ENCODE data around the gene ITPR1. TPM values are rescaled to one million over a fixed set of nuclear protein-coding genes. Genes with fewer than 3 reads are reported as not detected.
A peak's percentile ranks its signal among the peaks of the same experiment; 100 is the strongest.

Gene ITPR1
- total RNA-seq, 4 donors from 2014 or later: 15.3 to 50.2 (median 28.7) TPM

DNA sequence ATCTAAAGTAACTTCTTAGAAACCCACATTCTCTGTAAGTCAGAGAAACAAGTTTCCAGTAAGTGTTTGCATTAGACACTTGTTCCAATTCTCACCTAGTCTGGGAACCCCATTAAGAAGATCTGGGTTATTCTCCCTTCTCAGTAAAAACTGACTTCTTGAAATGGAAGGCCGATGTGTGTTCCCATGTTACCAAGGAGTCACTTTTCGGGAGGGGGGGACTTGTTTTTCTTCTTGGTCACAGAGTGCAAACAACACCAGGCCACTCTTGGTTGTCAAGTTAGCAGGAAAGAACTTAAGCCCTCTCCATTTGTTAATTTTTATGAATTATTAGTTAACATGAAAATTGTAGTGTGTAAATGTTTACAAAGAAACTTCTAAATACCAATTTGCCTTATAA, 55.6 kb downstream of the ITPR1 start:
- Histone ChIP-seq H3K4me1 (peaks cover 0 to 4% (median 4%) of the 10 kb centered on the region in 4 donors), H3K36me3 (no peaks in the 10 kb centered on the region), H3K9me3 (no peaks in the 10 kb centered on the region), H3K4me3 (no peak overlapping the region), H3K27me3 (no peaks in the 10 kb centered on the region), H3K27ac (no peak overlapping the region)
- WGBS, 2 donors (ENCODE audit: low coverage in 1 of 2): 75 to 100% methylated on average over 2 of the region's 2 CpGs
- TF ChIP-seq EP300 (IDR thresholded peaks at IDR 0.05; ENCODE audit: low read depth) (no peak), POLR2A (IDR thresholded peaks at IDR 0.05) (no peak), POLR2AphosphoS5 (IDR thresholded peaks at IDR 0.05) (no peak)
- TF ChIP-seq, protein P1, sequence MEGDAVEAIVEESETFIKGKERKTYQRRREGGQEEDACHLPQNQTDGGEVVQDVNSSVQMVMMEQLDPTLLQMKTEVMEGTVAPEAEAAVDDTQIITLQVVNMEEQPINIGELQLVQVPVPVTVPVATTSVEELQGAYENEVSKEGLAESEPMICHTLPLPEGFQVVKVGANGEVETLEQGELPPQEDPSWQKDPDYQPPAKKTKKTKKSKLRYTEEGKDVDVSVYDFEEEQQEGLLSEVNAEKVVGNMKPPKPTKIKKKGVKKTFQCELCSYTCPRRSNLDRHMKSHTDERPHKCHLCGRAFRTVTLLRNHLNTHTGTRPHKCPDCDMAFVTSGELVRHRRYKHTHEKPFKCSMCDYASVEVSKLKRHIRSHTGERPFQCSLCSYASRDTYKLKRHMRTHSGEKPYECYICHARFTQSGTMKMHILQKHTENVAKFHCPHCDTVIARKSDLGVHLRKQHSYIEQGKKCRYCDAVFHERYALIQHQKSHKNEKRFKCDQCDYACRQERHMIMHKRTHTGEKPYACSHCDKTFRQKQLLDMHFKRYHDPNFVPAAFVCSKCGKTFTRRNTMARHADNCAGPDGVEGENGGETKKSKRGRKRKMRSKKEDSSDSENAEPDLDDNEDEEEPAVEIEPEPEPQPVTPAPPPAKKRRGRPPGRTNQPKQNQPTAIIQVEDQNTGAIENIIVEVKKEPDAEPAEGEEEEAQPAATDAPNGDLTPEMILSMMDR (IDR thresholded peaks at IDR 0.05): no peak
- no peak for DNase-seq
- in situ Hi-C loops (cut with MboI; ENCODE audit: low pct_ligation_motif_present in 1 of 4, low pct_unique_long_range_greater_than_20kb in 1 of 4, low sequenced_read_pairs in 3 of 4) (no loop called here), intact Hi-C loops (cut with DNase I; ENCODE audit: low total_unique reads) (no loop called here)

DNA sequence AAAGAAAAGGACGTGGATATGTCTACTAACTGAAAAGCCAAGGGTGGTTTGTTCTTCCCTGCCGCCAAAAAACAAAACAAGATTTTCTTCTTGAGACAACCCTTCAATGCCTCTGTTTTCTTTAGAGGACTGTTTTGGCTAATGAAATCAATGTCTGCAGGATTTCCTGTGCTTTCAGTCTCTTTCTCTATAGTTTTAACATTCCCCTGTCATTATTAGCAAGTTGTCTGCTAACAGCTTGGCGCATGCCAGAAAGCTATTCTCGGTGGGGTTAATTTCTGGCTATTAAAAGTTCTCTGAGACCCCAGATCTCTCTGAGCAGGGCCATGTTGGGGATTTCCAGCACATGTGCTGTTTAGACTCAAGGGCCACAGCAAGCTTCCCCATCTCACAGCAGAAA, 56.7 kb downstream of the ITPR1 start:
- no peaks in the 10 kb centered on the region for H3K27me3 ChIP-seq
- TF ChIP-seq POLR2AphosphoS5 (IDR thresholded peaks at IDR 0.05) (no peak), EP300 (IDR thresholded peaks at IDR 0.05; ENCODE audit: low read depth) (no peak), POLR2A (IDR thresholded peaks at IDR 0.05) (no peak)
- TF ChIP-seq, protein P1 (IDR thresholded peaks at IDR 0.05): no peak

DNA sequence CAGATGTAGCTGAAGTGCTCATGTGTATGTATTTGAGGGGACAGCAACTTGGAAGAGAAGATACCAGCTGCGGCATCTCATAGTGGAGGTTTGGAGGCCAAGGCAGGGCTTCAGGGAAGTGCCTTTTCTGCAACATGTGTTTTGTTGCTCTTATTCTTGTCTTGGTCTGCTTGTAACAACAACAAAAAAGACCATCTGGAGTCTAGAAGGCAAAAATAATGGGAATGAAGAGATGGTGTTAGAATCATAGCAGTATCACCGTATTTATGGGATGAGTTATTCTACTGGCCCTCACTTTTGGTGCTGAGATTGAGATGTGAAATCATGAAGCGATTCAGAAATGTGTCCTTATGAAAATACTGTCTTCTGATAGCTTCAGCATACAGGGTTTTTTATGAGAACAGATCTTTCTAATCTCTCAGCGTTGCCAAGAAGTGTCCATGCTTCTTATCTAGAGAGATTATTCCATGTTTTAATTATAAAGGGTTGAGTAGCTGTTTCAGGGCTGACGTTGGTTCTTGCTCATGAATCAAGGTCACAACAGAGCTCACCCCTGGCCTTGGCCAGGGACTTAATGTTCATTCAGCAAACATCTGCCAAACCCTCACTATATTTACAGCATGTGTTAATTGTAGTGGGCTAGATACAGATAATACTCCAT, 58.0 kb downstream of the ITPR1 start:
- Histone ChIP-seq H3K9me3 (no peaks in the 10 kb centered on the region), H3K27ac (peak overlapping the region; percentile 13 to 50 (median 38)), H3K4me3 (no peak overlapping the region), H3K4me1 (peaks cover 0 to 4% (median 4%) of the 10 kb centered on the region in 4 donors), H3K27me3 (no peaks in the 10 kb centered on the region), H3K36me3 (no peaks in the 10 kb centered on the region)
- no peak for DNase-seq
- 66 to 72% methylated on average over 4 to 5 of the region's 5 CpGs for WGBS, 2 donors (ENCODE audit: low coverage in 1 of 2)
- intact Hi-C loops (cut with DNase I; ENCODE audit: low total_unique reads): no loop called here
- TF ChIP-seq POLR2AphosphoS5 (IDR thresholded peaks at IDR 0.05): peak in 1 of 3 donors; percentile 16
- TF ChIP-seq, protein P1 (IDR thresholded peaks at IDR 0.05): no peak
- in situ Hi-C loops (cut with MboI; ENCODE audit: low pct_ligation_motif_present in 1 of 4, low pct_unique_long_range_greater_than_20kb in 1 of 4, low sequenced_read_pairs in 3 of 4): no loop called here

More for the DNA sequence above, 56.7 kb downstream of the ITPR1 start:
- Histone ChIP-seq H3K36me3 (no peaks in the 10 kb centered on the region), H3K4me3 (no peak overlapping the region), H3K27ac (peak overlapping the region in 3 of 4 donors; percentile 13 to 56 (median 40)), H3K4me1 (peaks cover 0 to 4% (median 4%) of the 10 kb centered on the region in 4 donors), H3K9me3 (no peaks in the 10 kb centered on the region)
- 75 to 81% methylated on average over 4 of the region's 4 CpGs for WGBS, 2 donors (ENCODE audit: low coverage in 1 of 2)
- no peak for DNase-seq
- intact Hi-C loops (cut with DNase I; ENCODE audit: low total_unique reads): no loop called here
- in situ Hi-C loops (cut with MboI; ENCODE audit: low pct_ligation_motif_present in 1 of 4, low pct_unique_long_range_greater_than_20kb in 1 of 4, low sequenced_read_pairs in 3 of 4): no loop called here

DNA sequence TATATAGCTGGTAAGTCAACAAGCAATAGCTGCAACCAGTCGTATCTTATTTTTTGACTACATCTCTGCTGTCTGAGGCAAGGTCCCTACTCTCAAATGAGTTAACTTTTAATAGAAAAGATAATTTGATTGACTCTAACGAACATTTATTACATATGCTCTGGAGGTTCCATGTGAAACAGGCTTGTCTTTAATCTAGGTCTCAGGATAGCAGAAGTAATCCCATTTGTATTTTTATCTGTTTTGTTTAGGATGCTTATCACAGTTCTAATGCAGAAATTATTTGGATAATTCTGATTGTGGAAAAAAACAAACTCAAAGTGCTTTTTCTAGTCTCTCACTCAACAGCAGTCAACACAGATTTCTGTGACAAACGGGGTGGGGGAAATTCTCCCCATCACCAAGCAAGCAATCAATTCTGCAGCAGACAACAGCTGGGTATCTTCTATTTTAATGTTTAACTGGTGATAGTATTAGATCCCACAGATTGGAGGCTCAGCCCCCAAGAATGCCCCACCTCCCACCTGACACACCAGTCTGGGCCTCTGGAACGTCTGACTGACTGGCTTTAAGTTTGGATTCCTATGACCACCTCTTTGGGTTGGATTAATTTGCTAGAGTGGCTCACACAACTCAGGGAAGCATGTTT, 58.8 kb downstream of the ITPR1 start:
- H3K4me3 ChIP-seq: no peak overlapping the region
- H3K27ac ChIP-seq: peak overlapping the region; percentile 13 to 50 (median 38)
- intact Hi-C loops (cut with DNase I; ENCODE audit: low total_unique reads): no loop called here
- WGBS, 2 donors (ENCODE audit: low coverage in 1 of 2): 72 to 80% methylated on average over 3 to 4 of the region's 4 CpGs
- H3K4me1 ChIP-seq: peaks cover 0 to 4% (median 2%) of the 10 kb centered on the region in 4 donors
- DNase-seq: no peak
- no peak for TF ChIP-seq POLR2A (IDR thresholded peaks at IDR 0.05)
- TF ChIP-seq POLR2AphosphoS5 (IDR thresholded peaks at IDR 0.05): no peak
- TF ChIP-seq, protein P1 (IDR thresholded peaks at IDR 0.05): no peak
- no peak for TF ChIP-seq EP300 (IDR thresholded peaks at IDR 0.05; ENCODE audit: low read depth)
- no peaks in the 10 kb centered on the region for H3K27me3 ChIP-seq
- no peaks in the 10 kb centered on the region for H3K9me3 ChIP-seq
- no peaks in the 10 kb centered on the region for H3K36me3 ChIP-seq
- in situ Hi-C loops (cut with MboI; ENCODE audit: low pct_ligation_motif_present in 1 of 4, low pct_unique_long_range_greater_than_20kb in 1 of 4, low sequenced_read_pairs in 3 of 4): no loop called here
